GM12878 (cell line): Measurements from ENCODE around the gene AKT3. TPM values are rescaled to one million over a fixed set of nuclear protein-coding genes. Genes with fewer than 3 reads are reported as not detected.
A peak's percentile ranks its signal among the peaks of the same experiment; 100 is the strongest.

Experiments used
- ATAC-seq: fragments of 200-7000 bp; cut with Tn5 transposase; 3 replicates; pipeline ENCODE4 v1.9.1; 2020; ENCODE audit warnings: mild to moderate bottlenecking, moderate library complexity
- BruUV-seq: library from RNA; stranded (reverse); fragments of 400-500 nt; replicated peaks from 2 replicates; lab custom pipeline; 2021; lab: Mats Ljungman, UMichigan
- CTCF ChIA-PET: fragments of 300-600 bp; sonication (Branson Sonifier 250); formaldehyde crosslinking; extraction: SDS; loops from one replicate; lab custom pipeline; 2021; ENCODE audit warnings: inconsistent platforms; lab: Yijun Ruan, JAX
- POLR2A ChIA-PET: fragments of 350-600 bp; formaldehyde crosslinking; extraction: SDS; loops from one replicate; lab custom pipeline; 2021; ENCODE audit warnings: inconsistent platforms; lab: Charles Lee
- RAD21 ChIA-PET: fragments of 300-600 bp; sonication (Branson Sonifier 250); formaldehyde crosslinking; loops from one replicate; lab custom pipeline; 2023; ENCODE audit warnings: antibody characterized with exemption; ENCODE audit not compliant: unreplicated experiment; lab: Charles Lee
- SMC1A ChIA-PET: fragments of 300-600 bp; sonication (Branson Sonifier 250); formaldehyde crosslinking; loops from one replicate; lab custom pipeline; 2023; ENCODE audit not compliant: unreplicated experiment, uncharacterized antibody; lab: Charles Lee
- DNase-seq: peaks from one replicate; pipeline ENCODE4 v3.0.0-alpha.2; 2011; ENCODE audit warnings: low read depth, low spot score
- FAIRE-seq: peaks from 3 replicates; lab custom pipeline; 2011; peaks lifted over from hg19 to GRCh38; lab: Jason Lieb, UNC
- H2AFZ ChIP-seq: 2 replicates; pipeline ENCODE4 v1.6.0; 2011; ENCODE audit warnings: low read depth, low read length, control low read depth; ENCODE audit not compliant: control insufficient read depth
- H3K27ac ChIP-seq: 2 replicates; pipeline ENCODE4 v1.5.1; 2011; ENCODE audit warnings: control low read depth; ENCODE audit not compliant: control insufficient read depth, insufficient read depth
- H3K27me3 ChIP-seq, 2 experiments: replicated peaks in 1 of 2; 2 replicates each; pipeline versions ENCODE4 v1.6.0 to v1.6.1; 2011; ENCODE audit warnings: low read length in 1 of 2; ENCODE audit not compliant: control insufficient read depth in 2 of 2, insufficient read depth in 2 of 2
- H3K36me3 ChIP-seq, 2 experiments: 2 replicates each; pipeline ENCODE4 v1.5.1; 2011; ENCODE audit warnings: low read length in 1 of 2; ENCODE audit not compliant: control insufficient read depth in 2 of 2, insufficient read depth in 2 of 2
- H3K4me1 ChIP-seq: 2 replicates; pipeline ENCODE4 v1.6.1; 2011; ENCODE audit warnings: mild to moderate bottlenecking, low read length, moderate library complexity, mixed read lengths; ENCODE audit not compliant: control insufficient read depth, insufficient read depth
- H3K4me2 ChIP-seq: 2 replicates; pipeline ENCODE4 v1.6.0; 2011; ENCODE audit warnings: control low read depth; ENCODE audit not compliant: control insufficient read depth, insufficient read depth
- H3K4me3 ChIP-seq: fragments of 200-600 bp; sonication (generic); 2 replicates; pipeline ENCODE4 v1.5.1; 2016
- H3K79me2 ChIP-seq: 2 replicates; pipeline ENCODE4 v1.6.0; 2011; ENCODE audit warnings: low read length; ENCODE audit not compliant: control insufficient read depth, insufficient read depth
- H3K9ac ChIP-seq: 2 replicates; pipeline ENCODE4 v1.8.0; 2011; ENCODE audit warnings: low read length, control low read depth, mixed read lengths; ENCODE audit not compliant: control insufficient read depth, insufficient read depth
- H3K9me3 ChIP-seq: replicated peaks from 3 replicates; pipeline ENCODE4 v1.5.1; 2011; ENCODE audit warnings: mild to moderate bottlenecking, low read length; ENCODE audit not compliant: control insufficient read depth, insufficient read depth
- H4K20me1 ChIP-seq: 2 replicates; pipeline ENCODE4 v1.6.0; 2011; ENCODE audit not compliant: control insufficient read depth, insufficient read depth
- ATF7 ChIP-seq: fragments of 450-650 bp; IDR thresholded peaks from 2 replicates; pipeline ENCODE4 v1.6.1; 2016; ENCODE audit warnings: low read depth, mild to moderate bottlenecking
- EP300 ChIP-seq, 2 experiments: fragments of 150-350 bp in 1 of 2; IDR thresholded peaks; 2 replicates each; pipeline ENCODE4 v1.6.1; 2011 to 2012; ENCODE audit warnings: low read depth in 2 of 2, low read length in 2 of 2, borderline replicate concordance in 1 of 2, improper control_type of control experiment in 1 of 2, inconsistent platforms in 1 of 2; ENCODE audit not compliant: control insufficient read depth in 1 of 2
- ESRRA ChIP-seq: IDR thresholded peaks from 2 replicates; pipeline ENCODE4 v1.6.1; 2012; ENCODE audit warnings: mild to moderate bottlenecking, low read length, improper control_type of control experiment
- HDGF ChIP-seq: fragments of 450-650 bp; IDR thresholded peaks from 2 replicates; pipeline ENCODE4 v1.6.1; 2016; ENCODE audit warnings: antibody characterized with exemption
- JUND ChIP-seq: IDR thresholded peaks from 2 replicates; pipeline ENCODE4 v1.6.1; 2012; ENCODE audit warnings: low read depth, mild to moderate bottlenecking, low read length, improper control_type of control experiment, moderate library complexity
- MYB ChIP-seq: fragments of 150-350 bp; IDR thresholded peaks from 2 replicates; pipeline ENCODE4 v1.6.1; 2014; ENCODE audit warnings: mild to moderate bottlenecking, low read depth, low read length, borderline replicate concordance
- MYC ChIP-seq: IDR thresholded peaks from 2 replicates; pipeline ENCODE4 v1.6.1; 2011; ENCODE audit warnings: mild to moderate bottlenecking, low read length, moderate library complexity, inconsistent platforms; ENCODE audit not compliant: insufficient read depth, insufficient replicate concordance, insufficient read length, severe bottlenecking
- NBN ChIP-seq: fragments of 450-650 bp; IDR thresholded peaks from 2 replicates; pipeline ENCODE4 v1.6.1; 2016
- RAD21 ChIP-seq: IDR thresholded peaks from 2 replicates; pipeline ENCODE4 v1.6.1; 2011; ENCODE audit warnings: mild to moderate bottlenecking, low read depth, low read length, moderate library complexity; ENCODE audit not compliant: insufficient read depth
- SMC3 ChIP-seq: IDR thresholded peaks from 2 replicates; pipeline ENCODE4 v1.6.1; 2011; ENCODE audit warnings: low read length, improper control_type of control experiment, borderline replicate concordance
- STAT3 ChIP-seq: IDR thresholded peaks from 2 replicates; pipeline ENCODE4 v1.6.1; 2011; ENCODE audit warnings: low read depth, low read length, improper control_type of control experiment
- WGBS: methylation state at CpG from one replicate; pipeline ENCODE4 v1.1.6; 2016; ENCODE audit warnings: low lambda C conversion rate; ENCODE audit not compliant: insufficient replicate concordance, insufficient coverage; ENCODE audit errors: missing lambda C conversion rate; 5-methylcytosine and 5-hydroxymethylcytosine counted together
- in situ Hi-C: fragments of 300-500 bp; cut with MboI; formaldehyde crosslinking; loops from 9 replicates; pipeline ENCODE4 v1.14.3; 2018; ENCODE audit warnings: mixed read lengths
- intact Hi-C: fragments of 100-400 bp; cut with micrococcal nuclease; formaldehyde crosslinking; loops from one replicate; pipeline ENCODE4 v1.14.2; 2022; ENCODE audit not compliant: unreplicated experiment
- polyA plus RNA-seq, 11 experiments: library from polyadenylated mRNA; depleted of rRNA in 4 of 11; unstranded in 6 of 11; stranded (reverse) in 5 of 11; fragments of >200 nt; fragmentation: Nextera tagmentation in 4 of 11; fragmentation: Illumina TruSeq in 1 of 11; extraction: Ambion mirVana in 4 of 11; extraction: Trizol in 1 of 11; gene quantifications; 1 replicate in 1 of 11; 2 replicates in 10 of 11; pipeline versions ENCODE4 v1.2.1 to v1.2.3, GENCODE V29; 2011 to 2016; ENCODE audit warnings: inconsistent platforms in 2 of 11, missing spikeins in 2 of 11, low read depth in 1 of 11
- total RNA-seq, 4 experiments: library from RNA; depleted of rRNA in 3 of 4; stranded (reverse); fragments of >200 nt in 3 of 4; fragmentation: Illumina TruSeq in 1 of 4; extraction: Trizol in 1 of 4; gene quantifications; 2 replicates each; pipeline versions ENCODE4 v1.2.1 to v1.2.3, GENCODE V29; 2013 to 2021
- TF ChIP-seq, protein P1 (sequence below): fragments of 450-650 bp; IDR thresholded peaks from 2 replicates; pipeline ENCODE4 v1.6.1; 2017; ENCODE audit warnings: borderline replicate concordance
- TF ChIP-seq, protein P2 (sequence below), 3 experiments: IDR thresholded peaks in 2 of 3; conservative IDR thresholded peaks in 1 of 3; 2 replicates each; pipeline ENCODE4 v1.5.1; 2011; ENCODE audit warnings: low read depth in 3 of 3, low read length in 3 of 3, mild to moderate bottlenecking in 3 of 3, control low read depth in 2 of 3, moderate library complexity in 2 of 3, inconsistent platforms in 1 of 3, mixed read lengths in 1 of 3; ENCODE audit not compliant: control insufficient read depth in 2 of 3, insufficient read depth in 1 of 3; ENCODE audit errors: extremely low read depth in 1 of 3

The AKT3 gene
- total and polyA plus RNA-seq, 10 of the 15 experiments (the other 5 are each of a cell fraction or from before 2014, with no cell fraction given): 0.03 to 0.56 (median 0.19) TPM

DNA sequence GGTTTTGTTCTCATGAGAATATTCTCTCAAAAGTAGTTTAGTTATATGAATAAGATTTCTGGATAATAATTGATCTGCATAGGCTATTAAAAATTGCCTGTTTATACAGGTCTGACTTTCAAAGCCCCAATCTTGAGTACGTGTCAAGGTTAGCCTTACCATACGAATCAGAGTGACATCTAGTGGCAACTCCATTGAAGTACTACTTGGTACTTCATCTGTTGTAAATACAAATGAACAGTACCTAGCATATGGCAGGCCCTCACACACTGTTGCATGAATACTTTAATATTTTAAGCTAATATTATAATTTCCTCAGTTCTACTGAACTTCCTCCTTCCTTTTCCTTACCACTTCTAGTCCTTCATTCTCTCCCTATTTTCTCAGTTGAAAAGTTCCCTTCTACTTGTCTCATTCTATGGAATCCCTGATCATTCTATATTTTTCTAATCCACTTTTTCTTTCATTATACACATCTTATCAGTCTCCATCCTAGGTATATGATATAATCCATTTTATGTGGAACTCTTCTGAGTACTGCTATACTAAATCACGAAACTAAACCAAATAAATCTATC lies 101.2 kb downstream of the AKT3 start:
- Histone ChIP-seq H3K36me3 (no peaks in the 10 kb centered on the region), H3K27ac (no peak overlapping the region), H3K27me3 (no peaks in the 10 kb centered on the region; a peak in 1 of 4 replicates), H3K4me2 (no peak overlapping the region), H3K4me1 (no peaks in the 10 kb centered on the region), H2AFZ (no peak overlapping the region), H3K4me3 (no peak overlapping the region), H4K20me1 (no peaks in the 10 kb centered on the region), H3K9me3 (no peaks in the 10 kb centered on the region), H3K79me2 (no peaks in the 10 kb centered on the region), H3K9ac (no peak overlapping the region)
- DNase-seq: peak; percentile 28
- intact Hi-C loops (loop anchor here (1.0 to 5.0 kb wide), 5 partner anchors 40 to 524 kb away; no protein-coding TSS in a partner anchor), in situ Hi-C loops (loop anchor here (10.0 kb wide), 1 partner anchor 404 kb away; no protein-coding TSS in a partner anchor)
- BruUV-seq: no TSS peak
- WGBS: 28% methylated on average over 3 of the region's 3 CpGs
- CTCF ChIA-PET: interaction anchor here (0.6 to 3.0 kb wide), 23 partner anchors 9 to 550 kb away, joined by 3 to 32 read pairs (median 4); no protein-coding TSS in a partner anchor
- FAIRE-seq: peak; percentile 98
- POLR2A ChIA-PET: no interaction called here
- TF ChIP-seq EP300 (IDR thresholded peaks at IDR 0.05; ENCODE audit: borderline replicate concordance in 1 of 2, control insufficient read depth in 1 of 2, low read depth in 2 of 2, low read length in 2 of 2) (no peak), ESRRA (no peak), HDGF (no peak), JUND (no peak), ATF7 (no peak), MYB (no peak), RAD21 (peak; percentile 90), STAT3 (no peak), MYC (no peak), NBN (no peak), SMC3 (peak; percentile 92)
- TF ChIP-seq, protein P1, sequence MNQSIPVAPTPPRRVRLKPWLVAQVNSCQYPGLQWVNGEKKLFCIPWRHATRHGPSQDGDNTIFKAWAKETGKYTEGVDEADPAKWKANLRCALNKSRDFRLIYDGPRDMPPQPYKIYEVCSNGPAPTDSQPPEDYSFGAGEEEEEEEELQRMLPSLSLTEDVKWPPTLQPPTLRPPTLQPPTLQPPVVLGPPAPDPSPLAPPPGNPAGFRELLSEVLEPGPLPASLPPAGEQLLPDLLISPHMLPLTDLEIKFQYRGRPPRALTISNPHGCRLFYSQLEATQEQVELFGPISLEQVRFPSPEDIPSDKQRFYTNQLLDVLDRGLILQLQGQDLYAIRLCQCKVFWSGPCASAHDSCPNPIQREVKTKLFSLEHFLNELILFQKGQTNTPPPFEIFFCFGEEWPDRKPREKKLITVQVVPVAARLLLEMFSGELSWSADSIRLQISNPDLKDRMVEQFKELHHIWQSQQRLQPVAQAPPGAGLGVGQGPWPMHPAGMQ: no peak
- TF ChIP-seq, protein P2, sequence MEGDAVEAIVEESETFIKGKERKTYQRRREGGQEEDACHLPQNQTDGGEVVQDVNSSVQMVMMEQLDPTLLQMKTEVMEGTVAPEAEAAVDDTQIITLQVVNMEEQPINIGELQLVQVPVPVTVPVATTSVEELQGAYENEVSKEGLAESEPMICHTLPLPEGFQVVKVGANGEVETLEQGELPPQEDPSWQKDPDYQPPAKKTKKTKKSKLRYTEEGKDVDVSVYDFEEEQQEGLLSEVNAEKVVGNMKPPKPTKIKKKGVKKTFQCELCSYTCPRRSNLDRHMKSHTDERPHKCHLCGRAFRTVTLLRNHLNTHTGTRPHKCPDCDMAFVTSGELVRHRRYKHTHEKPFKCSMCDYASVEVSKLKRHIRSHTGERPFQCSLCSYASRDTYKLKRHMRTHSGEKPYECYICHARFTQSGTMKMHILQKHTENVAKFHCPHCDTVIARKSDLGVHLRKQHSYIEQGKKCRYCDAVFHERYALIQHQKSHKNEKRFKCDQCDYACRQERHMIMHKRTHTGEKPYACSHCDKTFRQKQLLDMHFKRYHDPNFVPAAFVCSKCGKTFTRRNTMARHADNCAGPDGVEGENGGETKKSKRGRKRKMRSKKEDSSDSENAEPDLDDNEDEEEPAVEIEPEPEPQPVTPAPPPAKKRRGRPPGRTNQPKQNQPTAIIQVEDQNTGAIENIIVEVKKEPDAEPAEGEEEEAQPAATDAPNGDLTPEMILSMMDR (IDR thresholded peaks at IDR 0.05 in 2 of 3, conservative IDR thresholded peaks at IDR 0.05 in 1 of 3; ENCODE audit: control insufficient read depth in 2 of 3, extremely low read depth in 1 of 3, insufficient read depth in 1 of 3, low read depth in 3 of 3, low read length in 3 of 3): peak; percentile 71 to 75 (median 73)
- ATAC-seq: peak; percentile 99
- RAD21 ChIA-PET: interaction anchor here (0.9 to 2.3 kb wide), 14 partner anchors 9 to 412 kb away, joined by 3 to 36 read pairs (median 4); no protein-coding TSS in a partner anchor
- SMC1A ChIA-PET: interaction anchor here (0.5 to 3.7 kb wide), 17 partner anchors 9 to 405 kb away, joined by 3 to 31 read pairs (median 5); no protein-coding TSS in a partner anchor
